Keratinocyte (primary cell): Measurements from ENCODE around the gene ARMC5. TPM values are rescaled to one million over a fixed set of nuclear protein-coding genes. Genes with fewer than 3 reads are reported as not detected.

Source experiments
- DNase-seq: peaks from one replicate; pipeline ENCODE4 v3.0.0-alpha.2; 2011; ENCODE audit warnings: low read depth, missing footprints, low spot score
- FAIRE-seq: peaks from 2 replicates; lab custom pipeline; 2011; peaks lifted over from hg19 to GRCh38; lab: Jason Lieb, UNC
- H2AFZ ChIP-seq: 2 replicates; pipeline ENCODE4 v1.6.0; 2012; ENCODE audit warnings: low read length, control low read depth, inconsistent platforms; ENCODE audit not compliant: control insufficient read depth
- H3K27ac ChIP-seq: 2 replicates; pipeline ENCODE4 v1.5.1; 2011; ENCODE audit warnings: low read length; ENCODE audit not compliant: control insufficient read depth, insufficient read depth
- H3K27me3 ChIP-seq: 3 replicates; pipeline ENCODE4 v1.6.0; 2011; ENCODE audit warnings: low read length; ENCODE audit not compliant: control insufficient read depth, insufficient read depth; ENCODE audit errors: extremely low read depth
- H3K36me3 ChIP-seq, 2 experiments: 2 replicates in 1 of 2; 3 replicates in 1 of 2; pipeline ENCODE4 v1.5.1; 2011; ENCODE audit warnings: low read length in 2 of 2, mild to moderate bottlenecking in 1 of 2; ENCODE audit not compliant: control insufficient read depth in 2 of 2, insufficient read depth in 2 of 2; ENCODE audit errors: extremely low read depth in 1 of 2
- H3K4me1 ChIP-seq: 3 replicates; pipeline ENCODE4 v1.5.1; 2011; ENCODE audit warnings: low read length; ENCODE audit not compliant: control insufficient read depth, insufficient read depth; ENCODE audit errors: extremely low read depth
- H3K4me2 ChIP-seq: 3 replicates; pipeline ENCODE4 v1.6.0; 2011; ENCODE audit warnings: low read depth, low read length; ENCODE audit not compliant: control insufficient read depth, insufficient read depth; ENCODE audit errors: extremely low read depth
- H3K4me3 ChIP-seq, 3 experiments: fragments of 200-600 bp in 1 of 3; sonication (generic) in 1 of 3; 2 replicates in 2 of 3; 3 replicates in 1 of 3; pipeline ENCODE4 v1.5.1; 2011 to 2016; ENCODE audit warnings: low read length in 3 of 3, mild to moderate bottlenecking in 3 of 3, control low read depth in 2 of 3, inconsistent platforms in 1 of 3, low read depth in 1 of 3, mixed read lengths in 1 of 3, mixed run types in 1 of 3, moderate library complexity in 1 of 3; ENCODE audit not compliant: control insufficient read depth in 2 of 3, insufficient read depth in 2 of 3; ENCODE audit errors: extremely low read depth in 1 of 3
- H3K79me2 ChIP-seq: 2 replicates; pipeline ENCODE4 v1.6.0; 2012; ENCODE audit warnings: low read length; ENCODE audit not compliant: control insufficient read depth, insufficient read depth
- H3K9ac ChIP-seq: 3 replicates; pipeline ENCODE4 v1.6.0; 2011; ENCODE audit warnings: low read length; ENCODE audit not compliant: control insufficient read depth, insufficient read depth; ENCODE audit errors: extremely low read depth
- H3K9me1 ChIP-seq: 3 replicates; pipeline ENCODE4 v1.6.0; 2011; ENCODE audit warnings: low read length; ENCODE audit not compliant: control insufficient read depth, insufficient read depth; ENCODE audit errors: extremely low read depth
- H3K9me3 ChIP-seq: 2 replicates; pipeline ENCODE4 v1.5.1; 2012; ENCODE audit warnings: low read depth, low read length; ENCODE audit not compliant: control insufficient read depth
- H4K20me1 ChIP-seq: 3 replicates; pipeline ENCODE4 v1.6.0; 2011; ENCODE audit warnings: low read length; ENCODE audit not compliant: control insufficient read depth, insufficient read depth; ENCODE audit errors: extremely low read depth
- CTCF ChIP-seq, 3 experiments: IDR thresholded peaks in 1 of 3; conservative IDR thresholded peaks in 1 of 3; optimal IDR thresholded peaks in 1 of 3; 2 replicates in 2 of 3; 3 replicates in 1 of 3; pipeline versions ENCODE3 to v1.5.1; 2011; ENCODE audit warnings: low read length in 3 of 3, mild to moderate bottlenecking in 3 of 3, moderate library complexity in 2 of 3, control low read depth in 1 of 3, inconsistent platforms in 1 of 3; ENCODE audit not compliant: insufficient read depth in 2 of 3; ENCODE audit errors: extremely low read depth in 1 of 3
- EZH2 ChIP-seq: IDR thresholded peaks from one replicate; pipeline ENCODE4 v1.6.1; 2012; ENCODE audit warnings: inconsistent platforms, mild to moderate bottlenecking, low read length, moderate library complexity
- dilution Hi-C: fragments of 300-500 bp; cut with MboI; formaldehyde crosslinking; loops from one replicate; pipeline ENCODE4 v1.7.0; 2020; ENCODE audit warnings: low sequenced_read_pairs; ENCODE audit not compliant: extremely low pct_ligation_motif_present
- polyA plus RNA-seq, 5 experiments: library from polyadenylated mRNA; depleted of rRNA in 3 of 5; stranded (reverse) in 3 of 5; stranded (forward) in 1 of 5; unstranded in 1 of 5; fragments of >200 nt; gene quantifications; 1 replicate in 1 of 5; 2 replicates in 3 of 5; 3 replicates in 1 of 5; pipeline versions ENCODE4 v1.2.1 to v1.2.3, GENCODE V29; 2011 to 2012; ENCODE audit warnings: missing spikeins in 2 of 5, low read depth in 1 of 5, low replicate concordance in 1 of 5

Gene ARMC5
- polyA plus RNA-seq, 1 donor (not counting 4 experiments of a cell fraction or from before 2014, with no cell fraction given): 3.0 TPM

- FAIRE-seq: no peak
- Histone ChIP-seq H4K20me1 (no peaks in the 10 kb centered on the region), H3K79me2 (no peaks in the 10 kb centered on the region), H3K9me1 (no peaks in the 10 kb centered on the region), H3K4me1 (peaks cover 4% of the 10 kb centered on the region), H3K9ac (no peak overlapping the region), H3K4me2 (no peak overlapping the region), H2AFZ (no peak overlapping the region), H3K36me3 (no peaks in the 10 kb centered on the region), H3K4me3 (no peak overlapping the region), H3K27me3 (peaks cover 3% of the 10 kb centered on the region), H3K27ac (no peak overlapping the region), H3K9me3 (no peaks in the 10 kb centered on the region)
- dilution Hi-C loops: no loop called here
- no peak for TF ChIP-seq CTCF (optimal IDR thresholded peaks at IDR 0.05 in 1 of 3, IDR thresholded peaks at IDR 0.05 in 1 of 3, conservative IDR thresholded peaks at IDR 0.05 in 1 of 3; ENCODE audit: extremely low read depth in 1 of 3, insufficient read depth in 2 of 3, low read length in 3 of 3)
- TF ChIP-seq EZH2: no peak
- no peak for DNase-seq
Measured at GRCh38 chr16:31429796-31430195, 29.5 kb upstream of the ARMC5 start.

GRCh38 chr16:31430380-31431052 is 28.8 kb upstream of the ARMC5 start:
- H3K9ac ChIP-seq: no peak overlapping the region
- peaks cover 4% of the 10 kb centered on the region for H3K4me1 ChIP-seq
- H3K4me3 ChIP-seq: no peak overlapping the region
- no peaks in the 10 kb centered on the region for H3K79me2 ChIP-seq
- H3K36me3 ChIP-seq: no peaks in the 10 kb centered on the region
- TF ChIP-seq CTCF (optimal IDR thresholded peaks at IDR 0.05 in 1 of 3, IDR thresholded peaks at IDR 0.05 in 1 of 3, conservative IDR thresholded peaks at IDR 0.05 in 1 of 3; ENCODE audit: extremely low read depth in 1 of 3, insufficient read depth in 2 of 3, low read length in 3 of 3): no peak
- no peak for TF ChIP-seq EZH2
- dilution Hi-C loops: no loop called here
- no peak overlapping the region for H3K4me2 ChIP-seq
- H3K9me3 ChIP-seq: no peaks in the 10 kb centered on the region
- H3K9me1 ChIP-seq: no peaks in the 10 kb centered on the region
- DNase-seq: no peak
- no peak overlapping the region for H3K27ac ChIP-seq
- H3K27me3 ChIP-seq: peaks cover 3% of the 10 kb centered on the region
- no peak overlapping the region for H2AFZ ChIP-seq
- no peak for FAIRE-seq
- H4K20me1 ChIP-seq: no peaks in the 10 kb centered on the region
